Measurements from ENCODE around the gene KRT3.
"Not testable (repeated sequence)": the region's sequence is repeated elsewhere in the genome, so short reads cannot be mapped to it uniquely, and the experiment has no call there.

Gene KRT3

DNA sequence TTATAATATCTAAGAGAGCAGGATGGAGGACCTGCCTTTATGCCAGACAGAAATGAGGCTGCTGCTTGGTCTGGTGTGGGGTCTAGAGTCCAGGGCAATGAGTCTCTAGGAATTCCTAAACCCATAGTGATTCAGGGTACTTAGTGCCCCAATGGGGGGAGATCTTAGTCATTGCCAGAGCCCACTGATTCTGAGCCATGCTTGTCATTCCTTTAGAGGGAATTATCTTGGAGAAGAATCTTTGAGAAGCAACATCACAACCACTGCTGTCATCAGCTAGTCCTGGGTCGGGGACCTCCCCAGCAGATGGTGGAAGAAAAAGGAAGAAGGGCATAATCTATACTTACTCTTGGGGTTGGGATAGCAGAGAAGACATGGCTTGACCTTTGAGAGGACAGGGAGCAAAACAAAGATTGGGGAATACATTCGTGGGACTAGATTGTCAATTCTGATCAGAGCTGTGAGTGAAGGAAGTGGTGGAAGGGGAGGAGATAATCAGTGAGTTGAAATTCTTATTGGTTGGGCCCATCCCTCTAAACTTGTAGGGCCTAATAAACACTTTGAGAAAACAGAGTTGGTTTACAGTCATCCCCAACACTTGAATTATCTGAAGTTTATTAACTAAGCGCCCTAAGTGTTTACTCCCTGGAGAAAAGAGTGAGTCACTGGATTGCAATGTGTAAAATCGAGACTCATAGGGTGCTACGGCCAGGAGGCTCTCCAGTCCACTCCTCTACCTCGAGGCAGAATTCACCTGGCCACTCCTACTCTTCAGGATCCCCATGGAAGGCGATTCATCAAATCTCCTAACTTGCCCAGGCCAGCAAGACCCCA is 3.0 kb upstream of the KRT3 start:
- in situ Hi-C loops (cut with MboI; ENCODE audit: low sequenced_read_pairs) = no loop called here

DNA sequence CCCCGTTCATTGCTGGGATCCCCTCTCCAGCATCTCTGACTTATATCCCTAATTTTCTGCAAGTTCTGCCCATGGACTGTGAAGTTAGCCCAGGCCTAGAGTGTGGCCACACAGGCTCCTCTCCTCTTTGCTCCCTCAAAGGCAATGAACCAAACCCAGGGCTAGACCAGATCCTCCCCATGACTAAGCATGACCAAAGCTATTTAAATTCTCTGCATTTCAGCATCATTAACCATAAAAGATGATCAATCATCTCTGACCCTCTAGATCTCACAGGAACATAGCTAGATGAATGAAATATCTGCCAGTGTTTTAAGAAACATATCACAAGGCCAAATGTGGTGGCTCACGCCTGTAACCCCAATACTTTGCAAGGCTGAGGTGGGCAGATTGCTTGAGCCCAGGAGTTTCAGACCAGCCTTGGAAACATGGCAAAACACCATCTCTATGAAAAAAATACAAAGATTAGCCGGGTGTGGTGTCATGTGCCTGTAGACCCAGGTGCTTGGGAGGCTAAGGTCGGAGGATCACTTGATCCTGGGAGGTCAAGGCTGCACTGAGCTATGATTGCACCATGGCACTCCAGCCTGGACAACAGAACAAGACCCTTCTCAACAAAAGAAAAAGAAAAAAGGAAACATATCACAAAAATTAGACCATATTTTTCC is 2.2 kb upstream of the KRT3 start:
- in situ Hi-C loops (cut with MboI; ENCODE audit: low sequenced_read_pairs) = no loop called here

DNA sequence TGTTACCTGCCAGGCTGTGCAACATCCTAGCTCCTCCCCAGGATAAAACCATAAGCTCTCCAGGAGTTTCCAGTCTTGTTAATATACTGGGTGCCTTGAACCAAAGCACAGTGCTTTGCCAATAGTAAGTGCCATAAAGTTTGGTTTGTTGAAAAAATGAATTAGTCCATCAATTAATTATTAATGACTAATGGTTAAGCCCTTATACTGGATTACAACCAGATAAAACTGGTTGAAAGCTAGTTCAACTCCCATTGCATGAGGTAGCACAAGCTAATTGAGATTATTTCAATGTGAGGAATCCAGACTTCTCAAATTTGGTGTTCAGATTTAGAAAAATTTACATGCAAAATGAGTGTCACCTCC is 1.6 kb upstream of the KRT3 start:
- in situ Hi-C loops (cut with MboI; ENCODE audit: low sequenced_read_pairs) = no loop called here

DNA sequence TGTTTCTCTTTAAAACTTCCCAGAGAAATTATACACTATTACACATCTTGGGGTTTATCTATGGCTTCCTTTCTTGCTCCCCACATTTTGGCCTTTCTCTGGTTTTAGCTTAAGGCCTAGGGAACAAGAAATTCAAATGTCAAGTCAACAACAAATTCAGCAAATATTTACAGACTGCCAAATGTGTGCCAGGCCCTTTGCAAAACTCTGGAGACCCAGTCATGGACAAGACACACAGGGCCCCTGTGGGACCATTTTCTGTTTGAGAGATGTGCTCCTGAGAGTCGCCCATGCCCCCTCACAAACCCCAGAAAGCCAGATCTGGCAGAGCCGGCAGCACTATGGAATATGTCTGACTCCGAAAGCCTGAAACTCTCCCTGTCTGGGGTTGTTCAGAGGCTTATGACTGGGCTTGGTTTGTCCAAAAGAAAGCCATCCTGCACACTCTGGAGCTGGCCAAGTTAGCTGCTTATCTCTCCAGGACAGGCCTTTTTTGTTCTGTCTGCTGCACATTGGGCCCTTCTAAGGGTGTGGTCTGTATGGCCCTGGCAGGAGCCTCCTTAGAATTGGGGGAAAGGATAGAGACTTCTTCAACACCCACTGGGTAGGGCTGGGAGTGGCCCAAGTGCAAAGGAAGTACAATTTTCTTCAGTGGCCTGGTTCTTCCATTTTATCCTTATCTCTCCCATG is 1.1 kb upstream of the KRT3 start:
- in situ Hi-C loops (cut with MboI; ENCODE audit: low sequenced_read_pairs) = no loop called here

DNA sequence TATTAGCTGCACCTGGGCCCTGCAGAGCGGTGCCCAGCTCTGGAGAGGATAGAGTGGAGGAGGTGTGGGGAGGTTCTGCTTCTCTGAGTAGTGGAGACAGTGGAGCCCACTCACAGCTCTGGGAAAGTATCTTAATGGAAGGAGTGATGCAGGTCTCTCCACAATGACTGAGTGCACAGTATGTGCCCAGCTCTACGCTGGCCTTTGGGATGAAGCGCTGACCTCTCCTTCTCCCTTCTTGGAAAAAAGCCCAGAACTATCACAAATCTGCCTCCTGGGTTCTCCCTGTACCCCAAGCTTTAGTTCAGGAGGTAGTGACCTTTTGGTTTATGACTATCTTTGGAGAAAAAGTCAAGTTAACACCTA is 495 bp upstream of the KRT3 start:
- in situ Hi-C loops (cut with MboI; ENCODE audit: low sequenced_read_pairs) = no loop called here

DNA sequence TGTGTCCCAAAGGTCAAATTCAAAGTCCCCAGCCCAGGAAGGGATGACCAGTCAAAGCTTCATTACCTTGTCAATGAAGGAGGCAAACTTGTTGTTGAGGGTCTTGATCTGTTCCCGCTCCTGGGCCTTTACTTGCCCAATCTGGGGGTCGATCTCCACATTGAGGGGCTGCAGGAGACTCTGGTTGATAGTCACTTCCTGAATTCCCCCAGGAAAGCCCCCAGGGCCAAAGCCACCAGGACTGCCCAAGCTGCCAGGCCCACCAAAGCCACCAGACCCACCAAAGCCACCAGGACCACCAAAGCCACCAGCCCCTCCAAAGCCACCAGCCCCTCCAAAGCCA is 614 bp downstream of the KRT3 start:
- in situ Hi-C loops (cut with MboI; ENCODE audit: low sequenced_read_pairs) = not testable (repeated sequence)

DNA sequence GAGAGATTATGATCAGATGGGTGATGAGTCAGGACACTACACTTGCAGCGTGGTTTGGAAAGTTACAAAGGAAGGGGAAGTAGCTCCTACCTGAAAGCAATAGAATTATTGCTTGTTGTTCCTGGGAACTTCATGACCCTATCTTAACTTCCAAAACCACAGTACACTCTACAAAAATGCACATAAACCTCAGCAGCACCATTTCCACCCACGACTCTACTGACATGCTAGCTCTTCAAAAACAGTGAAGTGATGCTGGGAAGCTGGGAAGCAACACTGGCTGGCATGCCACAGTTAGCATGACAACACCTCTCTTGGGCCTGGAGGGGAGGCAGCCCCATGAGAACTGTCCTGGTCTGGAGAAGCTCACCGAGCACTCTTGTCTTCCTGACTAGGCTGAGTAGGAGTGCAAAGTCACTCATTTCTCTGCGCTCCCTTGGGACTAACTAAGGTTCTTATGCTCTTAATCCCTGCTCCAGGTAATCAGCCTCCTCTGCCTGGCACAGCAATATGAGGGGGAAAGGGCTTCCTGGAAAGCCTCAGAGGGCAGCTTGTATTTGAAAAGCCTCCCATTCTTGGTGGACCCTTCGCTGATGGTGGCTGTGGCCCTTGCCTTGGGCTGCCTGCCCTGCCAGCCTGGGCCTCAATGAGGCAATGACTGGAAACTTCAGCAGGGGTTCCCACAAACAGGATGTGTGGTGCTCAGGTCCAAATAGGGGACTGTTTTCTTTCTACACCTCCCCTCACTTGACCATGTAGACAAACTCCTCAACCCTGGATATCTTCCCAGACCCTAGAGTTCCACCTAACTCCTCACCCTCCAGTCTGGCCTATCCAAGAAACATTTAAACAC is 1.2 kb downstream of the KRT3 start:
- in situ Hi-C loops (cut with MboI; ENCODE audit: low sequenced_read_pairs) = no loop called here

DNA sequence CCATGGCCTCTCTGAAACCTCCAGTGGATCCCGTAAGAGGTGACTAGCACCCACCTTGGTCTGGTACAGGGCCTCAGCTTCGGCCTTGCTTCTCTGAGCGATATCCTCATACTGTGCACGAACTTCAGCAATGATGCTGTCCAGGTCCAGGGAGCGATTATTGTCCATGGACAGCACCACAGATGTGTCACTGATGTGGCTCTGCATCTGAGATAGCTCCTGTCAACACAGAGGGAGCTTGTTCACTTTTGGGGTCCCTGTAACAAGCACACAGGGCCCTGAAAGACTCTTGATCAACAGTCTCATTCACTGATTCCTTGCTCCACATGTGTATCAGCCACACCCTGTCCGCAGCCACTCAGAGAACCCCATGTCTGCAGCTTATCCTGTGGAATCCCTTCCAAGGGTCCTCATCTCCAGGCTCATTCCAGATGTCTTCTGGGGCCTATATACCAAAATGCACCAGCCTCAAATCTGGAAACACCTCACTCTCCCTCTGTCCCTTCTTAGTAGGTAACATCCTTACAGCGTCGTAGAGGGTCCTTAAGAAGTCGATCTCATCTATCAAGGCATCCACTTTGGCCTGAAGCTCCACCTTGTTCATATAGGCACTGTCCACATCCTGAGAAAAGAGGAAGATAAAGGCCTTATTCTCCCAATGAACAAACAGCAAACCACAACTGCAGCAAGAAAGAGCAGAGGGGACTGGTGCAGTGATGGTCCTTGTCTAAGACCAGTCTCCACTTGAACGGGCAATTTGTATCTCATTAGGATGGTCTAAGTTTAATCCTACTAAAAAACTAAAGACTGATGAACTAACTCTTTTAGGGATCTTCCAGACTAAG is 3.5 kb downstream of the KRT3 start:
- in situ Hi-C loops (cut with MboI; ENCODE audit: low sequenced_read_pairs) = no loop called here

DNA sequence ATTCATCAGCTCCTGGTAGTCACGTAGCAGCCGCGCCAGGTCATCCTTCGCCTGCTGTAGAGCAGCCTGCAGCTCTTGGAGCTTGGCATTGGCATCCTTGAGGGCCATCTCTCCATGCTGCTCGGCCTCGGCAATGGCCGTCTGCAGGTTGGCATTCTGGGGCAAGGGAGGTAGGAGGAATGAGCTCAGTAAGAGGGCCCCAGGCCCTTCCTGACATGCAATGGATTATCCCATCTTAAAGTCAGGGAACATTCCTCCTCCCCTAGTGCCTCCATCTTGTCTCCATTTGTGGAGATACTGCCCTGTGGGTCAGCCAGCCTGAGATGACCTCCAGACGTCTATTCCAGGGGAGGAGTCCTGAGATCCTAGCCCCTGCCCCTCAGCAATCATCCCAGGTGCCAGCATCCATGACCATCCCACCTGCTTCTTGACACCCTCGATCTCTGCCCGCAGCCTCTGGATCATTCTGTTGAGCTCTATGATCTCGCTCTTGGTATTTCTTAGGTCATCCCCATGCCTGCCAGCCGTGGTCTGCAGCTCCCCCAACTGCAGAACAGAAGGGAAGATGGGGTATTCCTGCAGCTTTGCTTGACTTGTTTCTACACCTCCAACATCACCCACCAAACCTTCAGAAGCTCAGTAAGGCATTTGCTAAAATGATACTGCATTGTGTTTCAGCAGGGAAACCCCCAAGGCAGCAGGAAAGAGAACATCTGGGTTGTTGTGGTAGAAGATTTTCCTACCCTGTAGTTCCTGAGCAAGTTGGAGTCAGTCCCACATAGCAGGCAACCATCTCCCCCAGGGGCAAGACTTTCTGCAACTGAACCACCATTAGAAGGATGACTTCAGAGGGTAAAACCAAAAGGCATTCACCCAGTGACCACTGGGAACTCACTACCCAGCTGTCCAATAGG is 4.4 kb downstream of the KRT3 start:
- in situ Hi-C loops (cut with MboI; ENCODE audit: low sequenced_read_pairs) = no loop called here

DNA sequence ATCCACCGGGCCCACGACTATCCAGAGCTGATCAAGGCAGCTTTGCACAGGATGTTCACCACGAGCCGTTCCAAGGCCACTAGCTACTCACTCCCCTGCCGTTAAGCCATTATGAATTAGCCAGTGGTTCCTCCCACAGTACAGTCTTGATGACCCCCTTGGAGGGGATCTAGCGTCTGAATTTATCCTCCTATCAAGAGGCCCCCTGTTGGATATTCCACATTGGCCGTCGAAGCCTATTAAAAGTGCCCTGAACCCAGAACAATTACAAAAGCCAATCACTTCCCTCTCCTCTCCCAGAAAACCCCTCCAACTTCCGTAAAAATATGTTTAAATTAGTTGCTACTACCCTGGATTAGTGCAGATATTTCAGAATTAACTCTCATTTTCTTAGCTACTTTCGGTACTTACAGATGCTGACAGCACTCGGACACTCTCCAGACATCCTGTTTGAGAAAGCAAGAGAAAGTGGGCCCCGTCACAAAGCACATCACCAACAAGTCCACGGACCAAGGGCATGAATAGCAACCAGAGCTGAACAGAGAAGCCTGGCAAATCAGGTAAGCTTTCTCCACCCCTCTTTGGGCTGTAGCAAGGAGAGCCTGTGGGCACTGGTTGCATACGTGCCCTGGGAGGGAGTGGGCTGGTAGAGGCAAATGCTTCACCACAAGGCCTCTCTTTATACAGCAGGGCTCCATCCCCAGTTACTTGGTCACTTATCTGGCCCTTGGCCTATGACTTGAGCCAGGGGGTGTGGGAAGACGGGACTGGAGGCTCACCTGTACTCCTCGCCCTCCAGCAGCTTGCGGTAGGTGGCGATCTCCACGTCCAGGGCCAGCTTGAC is 5.3 kb downstream of the KRT3 start:
- in situ Hi-C loops (cut with MboI; ENCODE audit: low sequenced_read_pairs) = no loop called here

DNA sequence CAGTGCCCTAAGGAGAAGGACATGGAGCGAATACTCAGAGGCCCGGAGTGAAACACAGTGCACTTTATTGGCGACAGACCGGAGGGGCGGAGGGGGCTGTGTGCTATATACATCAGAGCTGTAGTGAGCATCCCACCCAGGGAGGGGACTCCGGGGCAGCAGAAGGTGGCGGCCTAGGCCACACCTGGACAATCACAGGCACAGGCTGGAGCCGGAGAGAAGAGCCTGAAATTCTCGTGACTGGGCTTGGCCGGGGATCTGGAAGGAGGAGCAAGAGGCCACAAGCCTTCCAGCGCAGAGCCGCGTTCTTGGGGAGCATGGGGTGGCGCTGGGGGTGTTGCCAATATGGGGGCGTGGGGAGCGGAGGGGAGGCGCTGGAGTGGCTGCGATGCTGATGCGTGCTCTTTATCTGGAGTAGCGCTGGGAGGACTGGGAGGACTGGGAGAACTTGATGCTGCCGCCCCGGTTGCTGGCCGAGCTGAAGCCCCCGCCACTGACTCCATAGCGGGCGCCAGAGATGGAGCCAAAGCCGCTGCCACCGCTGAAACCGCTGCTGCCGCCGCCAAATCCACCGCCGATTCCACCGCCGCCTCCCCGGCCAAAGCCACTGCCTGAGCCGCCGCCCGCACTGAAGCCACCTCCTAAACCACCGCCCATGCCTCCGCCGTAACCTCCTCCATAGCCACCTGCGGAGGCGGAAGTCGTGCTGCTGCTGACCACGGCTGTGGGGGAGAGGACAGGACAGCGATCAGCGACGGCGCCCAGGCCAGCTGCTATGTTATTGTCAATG is 6.1 kb downstream of the KRT3 start:
- in situ Hi-C loops (cut with MboI; ENCODE audit: low sequenced_read_pairs) = no loop called here

DNA sequence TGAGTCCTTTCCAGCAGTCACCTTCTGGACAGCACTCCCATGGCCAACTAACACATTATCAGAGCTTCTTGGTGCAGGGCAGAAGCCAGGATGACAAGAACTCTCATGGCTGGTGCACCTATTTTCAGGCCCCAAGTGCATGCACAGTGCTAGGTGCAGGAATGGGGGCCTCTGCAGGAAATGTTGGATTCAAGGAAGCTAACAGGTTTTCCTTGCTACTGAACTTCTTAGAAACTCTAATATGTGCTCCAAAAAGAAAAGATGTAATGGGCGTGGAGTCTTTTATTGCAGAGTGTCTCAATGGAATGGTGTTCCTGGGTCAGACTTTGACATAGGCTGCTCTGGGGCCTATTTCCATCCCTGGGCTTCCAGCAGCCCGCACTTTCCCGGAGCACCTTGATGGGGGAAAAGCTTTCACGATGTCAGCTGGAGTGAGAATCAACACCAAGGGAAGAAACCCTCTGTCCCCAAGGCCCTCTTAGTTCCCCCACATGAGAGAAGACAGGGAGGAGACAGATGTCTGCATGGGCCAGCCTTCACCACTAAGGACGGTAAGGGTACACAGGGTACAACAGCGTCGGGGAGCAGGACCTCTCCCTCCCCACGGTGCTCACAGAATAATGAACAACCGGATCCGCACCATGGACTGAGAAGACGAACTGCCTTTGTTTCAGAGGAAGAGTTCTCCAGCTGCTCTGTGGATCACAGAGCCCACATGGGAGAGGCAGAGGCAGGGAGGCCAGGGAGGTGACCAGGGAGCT is 6.9 kb downstream of the KRT3 start:
- in situ Hi-C loops (cut with MboI; ENCODE audit: low sequenced_read_pairs) = no loop called here

DNA sequence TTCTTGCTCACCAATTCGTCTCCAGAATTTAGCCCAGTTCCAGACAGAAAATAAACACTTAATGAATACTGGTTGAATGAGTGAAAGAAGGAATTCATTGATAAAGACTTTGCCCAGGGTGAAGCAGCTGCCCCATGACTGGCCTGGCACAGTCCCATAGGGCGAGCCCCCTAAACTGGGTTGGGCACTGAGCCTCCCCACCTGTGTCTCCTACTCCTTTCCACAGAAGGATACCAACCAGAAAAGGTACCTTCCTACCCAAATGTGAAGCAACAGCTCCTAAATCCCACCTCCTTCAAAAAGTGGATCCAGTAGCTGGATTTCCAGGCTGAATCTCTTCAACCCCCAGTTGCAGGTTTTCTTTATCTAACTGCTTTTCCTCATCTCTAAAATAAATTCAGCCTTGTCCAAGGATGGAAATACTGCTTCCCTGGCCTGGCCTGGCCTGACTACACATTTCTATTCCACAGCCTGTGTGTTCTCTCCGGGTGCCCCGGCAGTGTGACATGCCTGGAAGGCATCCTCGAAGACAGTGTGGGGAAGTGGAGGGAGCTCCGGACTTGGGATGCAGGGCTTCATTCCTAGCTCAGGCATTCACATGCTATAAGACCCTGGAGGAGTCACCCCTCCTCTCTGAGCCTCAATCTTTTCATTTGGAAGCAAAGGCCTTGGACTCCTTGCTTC is 7.6 kb downstream of the KRT3 start:
- in situ Hi-C loops (cut with MboI; ENCODE audit: low sequenced_read_pairs) = no loop called here

DNA sequence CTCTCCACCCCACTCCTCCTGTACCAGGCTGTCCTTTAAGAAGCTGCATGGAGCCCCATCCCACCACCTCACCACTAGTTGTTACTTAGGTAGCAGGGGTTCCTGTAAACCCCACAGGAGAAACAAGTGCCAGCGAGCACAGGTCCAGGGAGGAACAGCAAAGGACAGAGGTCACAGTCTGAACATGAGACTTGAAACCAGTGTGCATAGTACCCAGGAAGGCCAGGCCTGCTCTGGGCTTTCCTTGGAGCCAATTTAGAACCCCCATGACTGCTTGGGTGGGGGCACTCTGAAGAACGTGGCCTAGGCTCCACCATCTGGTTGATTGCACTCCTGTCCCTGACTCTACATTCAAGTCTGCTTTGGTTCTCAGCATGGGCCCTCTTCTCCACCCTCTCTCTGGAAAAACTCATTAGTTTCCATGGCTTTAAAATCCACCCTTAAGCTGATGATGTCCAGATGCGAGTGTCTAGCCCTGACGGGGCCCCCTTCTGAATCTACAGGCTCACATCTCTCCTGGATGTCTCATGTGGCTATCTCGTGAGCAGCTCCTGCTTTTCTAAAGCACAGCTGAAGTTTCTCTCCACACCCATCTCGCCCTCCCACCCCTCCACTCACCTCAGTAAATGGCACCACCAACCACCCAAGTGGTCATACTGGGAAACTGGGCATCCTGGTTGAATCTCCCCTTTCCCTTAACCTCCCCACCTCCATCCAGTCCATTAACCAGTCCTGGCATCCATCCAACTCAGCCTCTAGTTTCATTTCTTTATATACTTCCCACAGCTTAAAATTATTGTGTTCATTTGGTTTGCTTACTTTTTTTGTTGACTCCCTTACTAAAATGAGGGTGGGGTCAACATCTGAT is 8.4 kb downstream of the KRT3 start:
- in situ Hi-C loops (cut with MboI; ENCODE audit: low sequenced_read_pairs) = no loop called here

DNA sequence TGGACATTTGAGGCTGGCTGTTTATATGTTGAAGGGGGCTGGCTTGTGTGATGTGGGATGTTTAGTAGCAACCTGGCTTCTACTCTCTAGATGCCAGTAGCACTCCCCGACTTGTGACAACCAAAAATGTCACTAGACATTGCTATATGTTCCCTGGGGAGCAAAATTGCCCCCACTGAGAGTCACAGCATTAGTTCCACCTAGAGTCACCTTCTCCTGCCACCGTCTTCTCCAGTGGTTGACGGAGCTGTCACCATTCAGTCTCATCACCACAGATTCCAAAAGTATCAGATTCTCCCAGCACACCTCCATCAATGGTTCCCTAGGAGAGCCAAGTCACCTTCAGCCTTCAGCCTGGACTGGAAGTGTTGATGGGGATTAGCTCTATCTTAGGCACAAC is 11.0 kb downstream of the KRT3 start:
- in situ Hi-C loops (cut with MboI; ENCODE audit: low sequenced_read_pairs) = no loop called here
